GM12878 (cell line): ENCODE measurements around the gene PRTFDC1.

Experiments
- BACH1 ChIP-seq: fragments of 450-650 bp; IDR thresholded peaks from 2 replicates; pipeline ENCODE4 v1.6.1; 2017; ENCODE audit warnings: mild to moderate bottlenecking, borderline replicate concordance
- BCLAF1 ChIP-seq: fragments of 450-650 bp; IDR thresholded peaks from 2 replicates; pipeline ENCODE4 v1.6.1; 2017; ENCODE audit warnings: antibody characterized with exemption, mild to moderate bottlenecking, moderate library complexity
- CTCF ChIP-seq, 3 experiments: IDR thresholded peaks in 2 of 3; conservative IDR thresholded peaks in 1 of 3; 2 replicates each; pipeline ENCODE4 v1.5.1; 2011; ENCODE audit warnings: low read depth in 3 of 3, low read length in 3 of 3, mild to moderate bottlenecking in 3 of 3, control low read depth in 2 of 3, moderate library complexity in 2 of 3, inconsistent platforms in 1 of 3, mixed read lengths in 1 of 3; ENCODE audit not compliant: control insufficient read depth in 2 of 3, insufficient read depth in 1 of 3; ENCODE audit errors: extremely low read depth in 1 of 3
- EP300 ChIP-seq, 2 experiments: fragments of 150-350 bp in 1 of 2; IDR thresholded peaks; 2 replicates each; pipeline ENCODE4 v1.6.1; 2011 to 2012; ENCODE audit warnings: low read depth in 2 of 2, low read length in 2 of 2, borderline replicate concordance in 1 of 2, improper control_type of control experiment in 1 of 2, inconsistent platforms in 1 of 2; ENCODE audit not compliant: control insufficient read depth in 1 of 2
- FOS ChIP-seq: IDR thresholded peaks from 3 replicates; pipeline ENCODE4 v1.6.1; 2011; ENCODE audit warnings: borderline replicate concordance; ENCODE audit not compliant: insufficient read length; ENCODE audit errors: extremely low read depth
- MEF2B ChIP-seq: fragments of 450-650 bp; IDR thresholded peaks from 2 replicates; pipeline ENCODE4 v1.6.1; 2018; ENCODE audit warnings: mild to moderate bottlenecking, moderate library complexity; ENCODE audit not compliant: partially characterized antibody, poor library complexity, severe bottlenecking
- POLR2A ChIP-seq: IDR thresholded peaks from 2 replicates; pipeline ENCODE4 v1.6.1; 2011; ENCODE audit warnings: low read depth, mild to moderate bottlenecking, low read length
- POLR2AphosphoS5 ChIP-seq: IDR thresholded peaks from 2 replicates; pipeline ENCODE4 v1.6.1; 2011; ENCODE audit warnings: mild to moderate bottlenecking, low read length, inconsistent platforms
- RFX5 ChIP-seq: IDR thresholded peaks from 2 replicates; pipeline ENCODE4 v1.6.1; 2011; ENCODE audit warnings: low read depth, low read length, improper control_type of control experiment
- SP1 ChIP-seq: IDR thresholded peaks from one replicate; pipeline ENCODE4 v1.6.1; 2011; ENCODE audit warnings: low read depth, low read length
- TAF1 ChIP-seq: IDR thresholded peaks from 2 replicates; pipeline ENCODE4 v1.6.1; 2011; ENCODE audit warnings: mild to moderate bottlenecking, low read depth, low read length, borderline replicate concordance
- USF2 ChIP-seq: IDR thresholded peaks from 2 replicates; pipeline ENCODE4 v1.6.1; 2011; ENCODE audit warnings: low read depth, low read length, improper control_type of control experiment, borderline replicate concordance
- ZNF24 ChIP-seq: fragments of 450-650 bp; IDR thresholded peaks from 2 replicates; pipeline ENCODE4 v1.6.1; 2017; ENCODE audit warnings: antibody characterized with exemption, mild to moderate bottlenecking

DNA sequence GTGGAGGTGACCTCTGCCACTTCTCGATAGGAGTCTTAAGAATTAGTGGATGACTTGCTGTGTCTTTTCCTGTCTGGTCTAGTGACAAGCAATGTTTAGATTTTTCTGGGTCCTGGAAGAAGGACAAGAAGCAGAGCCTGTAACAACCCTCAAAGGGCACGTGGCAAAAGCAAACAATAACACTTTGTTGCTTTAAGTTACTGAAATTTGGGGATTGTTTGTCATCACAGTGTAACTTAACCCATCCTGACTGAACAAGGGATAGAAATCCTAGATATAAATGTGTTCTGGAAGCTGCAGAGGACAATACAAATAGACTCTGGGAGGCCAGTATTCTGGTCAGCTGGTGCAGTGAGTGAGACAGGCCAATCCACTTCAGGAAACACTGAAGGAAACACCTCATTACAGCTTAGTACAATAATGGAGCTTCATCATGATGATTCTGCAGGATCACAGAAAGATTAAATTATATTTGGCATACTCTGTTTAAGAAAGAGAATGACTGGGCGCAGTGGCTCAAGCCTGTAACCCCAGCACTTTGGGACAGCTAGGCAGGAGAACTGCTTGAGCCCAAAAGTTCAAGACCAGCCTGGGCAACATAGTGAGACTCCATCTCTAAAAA is 40.2 kb upstream of the PRTFDC1 start:
- TF ChIP-seq FOS (no peak), POLR2A (no peak), CTCF (IDR thresholded peaks at IDR 0.05 in 2 of 3, conservative IDR thresholded peaks at IDR 0.05 in 1 of 3; ENCODE audit: control insufficient read depth in 2 of 3, extremely low read depth in 1 of 3, insufficient read depth in 1 of 3, low read depth in 3 of 3, low read length in 3 of 3) (no peak), ZNF24 (no peak), EP300 (IDR thresholded peaks at IDR 0.05; ENCODE audit: borderline replicate concordance in 1 of 2, control insufficient read depth in 1 of 2, low read depth in 2 of 2, low read length in 2 of 2) (no peak), SP1 (no peak), TAF1 (no peak), BACH1 (no peak), POLR2AphosphoS5 (no peak), MEF2B (no peak), BCLAF1 (no peak), RFX5 (no peak), USF2 (no peak)
